Effector CD4-positive, alpha-beta T cell (primary cell): ENCODE results near the gene GSG1L. TPM values are rescaled to one million over a fixed set of nuclear protein-coding genes. Genes with fewer than 3 reads are reported as not detected.

Source experiments
- DNase-seq: peaks from one replicate; pipeline ENCODE4 v3.0.0-alpha.2; 2020
- total RNA-seq: gene quantifications from one replicate; lab custom pipeline; 2026; lab: John Stamatoyannopoulos, UW

The GSG1L gene
- total RNA-seq: not detected

DNA sequence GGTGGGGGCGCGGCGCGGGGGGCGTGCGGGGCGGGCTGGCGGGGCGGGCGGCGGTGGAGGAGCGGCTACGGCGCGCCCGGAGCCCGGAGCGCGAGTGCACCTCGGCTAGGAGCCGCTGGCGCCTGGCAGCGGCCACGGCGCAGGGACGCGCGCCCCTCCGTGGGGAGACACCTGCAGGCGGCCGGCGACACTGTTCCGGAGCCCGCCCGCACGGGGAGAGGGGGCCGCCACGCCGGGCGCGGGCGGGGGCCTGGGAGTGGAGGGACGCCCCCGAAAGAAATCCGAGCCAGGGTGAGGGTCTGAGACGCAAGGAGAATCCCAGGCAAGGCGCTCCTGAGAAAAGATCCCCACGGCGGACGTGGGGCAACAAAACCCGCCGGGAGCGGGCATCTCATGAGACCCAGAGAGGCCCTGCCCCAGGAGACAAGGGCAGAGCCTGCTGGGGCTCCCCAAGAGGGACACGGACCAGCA is at the start of gene GSG1L:
Gene GSG1L (minus strand): TSS at position 124 of the 471 bp plus-strand sequence. CDS start 290 bp downstream, outside the sequence.
- no peak for DNase-seq

DNA sequence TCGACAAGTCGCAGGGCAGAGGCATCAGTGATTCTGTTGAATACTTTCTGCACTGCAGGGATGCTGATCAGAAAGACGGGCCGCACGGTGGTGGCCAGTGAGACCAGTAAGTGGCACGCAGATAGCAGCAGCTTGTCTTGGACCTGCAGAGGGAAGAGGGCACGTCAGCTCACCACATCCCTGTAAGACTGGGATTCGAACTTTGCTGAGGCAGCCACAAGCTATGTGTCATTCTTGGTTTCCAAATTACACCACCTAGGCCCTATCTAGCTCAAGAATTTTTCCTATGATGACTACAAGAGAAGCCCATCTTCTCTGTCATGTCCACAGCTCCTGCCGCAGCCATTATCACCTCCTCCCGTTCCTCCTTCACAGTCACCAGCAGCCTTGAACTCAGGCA is 49.4 kb upstream of the GSG1L start:
- DNase-seq: no peak

DNA sequence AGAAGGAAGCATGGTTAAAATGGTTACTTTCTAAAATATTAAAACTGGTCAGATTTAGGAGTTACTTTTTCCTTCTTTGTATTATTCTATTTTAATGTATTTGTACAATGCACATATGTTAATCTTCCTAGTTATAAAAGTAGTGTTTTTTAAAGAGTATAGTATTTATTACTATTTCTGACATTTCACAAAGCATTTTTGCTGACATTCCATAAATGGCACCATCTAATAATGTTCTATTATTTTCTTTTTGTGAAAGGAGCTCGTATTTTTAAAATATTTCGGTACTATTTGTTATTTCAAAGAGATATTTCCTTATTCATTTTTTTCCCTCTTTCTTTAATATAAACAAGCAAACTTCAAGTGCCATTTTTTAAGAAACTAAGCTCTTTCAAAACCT is 47.5 kb upstream of the GSG1L start:
- DNase-seq: no peak

DNA sequence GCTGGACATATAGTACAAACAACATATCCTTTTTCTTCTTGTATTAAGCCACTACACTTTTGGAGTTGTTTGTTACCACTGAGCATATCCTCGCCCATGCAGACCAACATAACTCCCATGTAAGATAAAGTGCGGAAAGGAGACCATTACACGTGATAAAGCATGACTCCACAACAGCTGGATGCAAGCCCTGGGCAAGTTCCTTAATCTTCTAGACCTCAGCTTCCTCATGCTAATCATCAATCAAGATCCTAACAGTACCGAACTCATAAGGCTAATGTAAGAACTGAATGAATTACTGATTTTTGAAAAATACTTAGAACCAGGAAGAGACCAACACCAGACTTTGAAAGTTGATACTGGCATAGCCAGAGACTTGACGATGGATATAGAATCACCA is 47.0 kb upstream of the GSG1L start:
- no peak for DNase-seq

DNA sequence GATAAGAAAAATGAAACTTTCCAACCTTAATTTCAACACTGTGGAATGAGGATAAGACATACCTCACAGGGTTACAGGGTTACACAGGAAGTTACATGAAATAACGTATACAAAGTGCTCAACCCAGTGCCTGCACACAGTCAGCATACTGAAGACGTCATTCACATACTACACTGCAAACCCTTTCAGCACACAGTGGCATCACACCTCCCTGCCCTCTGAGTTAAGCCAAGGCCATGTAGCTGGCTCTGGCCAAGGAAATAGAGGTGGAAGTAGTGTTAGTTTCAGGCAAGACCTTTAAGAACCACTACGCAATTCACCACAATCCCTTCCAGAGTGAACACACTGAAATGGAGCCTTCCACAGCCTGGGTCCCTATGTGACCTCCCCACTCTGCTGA is 46.6 kb upstream of the GSG1L start:
- no peak for DNase-seq

DNA sequence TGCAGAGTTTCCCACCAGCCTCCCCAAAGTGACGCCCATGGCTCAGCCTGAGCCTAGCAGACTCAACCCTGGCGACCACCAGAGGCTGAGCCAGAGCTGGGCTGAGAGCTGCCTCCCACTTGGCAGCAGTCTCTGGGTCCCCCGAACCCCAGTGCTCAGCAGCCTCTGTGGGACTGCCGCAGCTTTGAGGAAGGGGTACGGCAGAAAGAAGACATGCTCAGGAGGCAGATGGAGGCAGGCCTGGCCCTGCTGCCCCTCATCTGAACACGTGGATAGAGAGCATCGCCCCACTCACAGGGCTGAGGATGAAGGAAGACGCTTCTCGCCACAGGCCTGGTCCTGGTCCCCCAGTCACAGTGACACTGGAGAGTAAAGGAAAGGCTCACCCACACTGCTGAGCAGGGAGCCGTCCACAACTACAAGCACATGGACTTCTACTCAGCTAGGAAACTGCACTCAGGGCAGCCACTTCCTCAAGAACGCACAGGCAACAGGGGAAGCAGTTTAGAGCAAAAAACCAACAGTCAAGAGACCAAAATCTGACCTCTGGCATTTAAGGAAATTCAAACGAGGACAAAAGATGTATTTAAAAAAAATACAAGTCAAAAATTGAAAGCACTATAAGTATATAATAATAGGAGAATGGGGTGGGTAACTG is 45.2 kb upstream of the GSG1L start:
- DNase-seq: no peak

DNA sequence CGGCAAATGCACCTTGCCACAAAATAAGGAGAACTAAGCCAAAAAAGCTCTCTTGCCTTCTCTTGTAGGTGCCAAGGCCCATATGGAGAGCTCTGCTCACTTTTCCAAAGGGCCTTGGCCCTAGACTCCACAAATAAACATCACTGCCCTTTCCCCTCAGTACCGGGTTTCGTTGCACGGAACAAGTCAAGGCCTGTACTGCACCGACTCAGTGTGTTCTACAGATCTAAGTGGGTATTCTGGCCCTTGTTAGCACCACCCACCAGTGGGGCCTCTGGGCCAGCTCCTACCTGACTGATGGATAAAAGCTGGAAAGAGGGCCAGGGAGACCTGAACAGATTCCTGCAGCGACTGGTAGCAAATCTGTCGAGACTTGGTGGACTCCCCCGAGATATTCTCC is 43.7 kb upstream of the GSG1L start:
- DNase-seq: no peak

DNA sequence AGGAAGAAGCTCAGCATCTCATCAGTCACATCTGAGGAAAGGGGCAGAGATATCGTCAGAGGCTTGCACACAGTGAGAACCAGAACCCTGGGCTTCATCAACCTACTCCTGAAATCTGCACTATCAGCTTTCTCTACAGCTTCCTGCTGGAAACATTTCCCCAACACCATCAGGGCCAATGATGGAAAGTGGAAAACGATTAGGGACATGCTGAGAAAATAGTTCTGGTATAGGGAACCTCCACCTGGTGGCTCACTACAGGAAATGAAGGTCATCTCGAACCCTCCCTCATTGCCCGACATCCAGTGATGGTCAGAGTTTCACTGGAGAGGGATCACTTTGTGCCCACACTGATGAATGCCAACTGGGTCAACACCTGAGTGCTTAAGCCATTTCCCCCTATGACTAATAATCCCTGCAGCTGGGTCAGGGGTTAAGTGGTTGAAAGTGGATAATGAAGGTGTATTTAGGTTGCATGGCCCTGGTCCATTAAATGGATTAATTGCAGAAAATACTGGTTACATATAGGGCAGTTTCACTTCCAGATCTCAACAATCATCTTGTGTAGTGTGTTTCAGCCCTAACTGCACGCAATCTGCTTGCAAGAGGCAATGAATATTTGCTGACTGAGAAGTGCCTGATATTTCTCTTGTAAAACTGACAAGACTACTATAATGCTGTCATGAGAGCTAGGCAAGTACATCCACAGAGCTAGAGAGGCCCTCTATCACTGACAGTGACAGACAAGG is 43.1 kb upstream of the GSG1L start:
- DNase-seq: no peak

DNA sequence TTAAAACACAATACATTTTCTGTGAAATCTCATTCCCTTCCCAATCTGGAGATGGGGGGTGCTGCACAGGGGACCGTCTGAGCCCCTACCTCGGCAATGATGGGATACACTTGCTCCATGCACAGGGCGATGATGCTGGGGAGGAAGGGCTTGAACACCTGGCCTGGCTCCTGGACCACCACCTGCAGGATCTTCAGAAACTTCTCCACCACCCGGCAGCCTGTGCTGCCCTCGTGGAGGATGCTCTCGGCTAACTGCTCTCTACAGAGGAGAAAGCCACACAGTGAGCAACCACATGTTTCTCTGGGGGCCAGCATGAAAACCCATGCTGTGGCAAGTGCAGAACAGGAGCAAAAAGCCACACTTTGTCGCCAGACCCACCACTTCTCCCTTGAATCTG is 42.4 kb upstream of the GSG1L start:
- DNase-seq: no peak

DNA sequence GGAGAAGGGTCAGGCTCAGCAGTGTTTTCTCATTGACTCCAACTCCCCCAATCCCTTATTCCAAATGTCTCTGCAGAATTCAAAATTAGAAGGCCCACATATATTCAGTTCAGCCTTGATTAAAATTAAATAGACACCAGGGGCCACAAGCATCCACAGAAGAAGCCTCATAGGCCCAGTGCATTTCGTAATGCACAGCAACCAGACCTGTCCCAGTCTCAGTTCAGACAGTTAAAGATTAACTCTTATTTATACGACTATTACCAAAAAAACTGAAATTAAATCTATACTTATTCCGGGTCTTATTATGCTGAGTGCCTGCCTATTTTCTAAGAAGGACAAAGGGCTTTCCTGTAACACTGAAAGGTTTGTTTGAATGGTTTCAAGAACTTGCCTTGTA is 41.8 kb upstream of the GSG1L start:
- DNase-seq: no peak

DNA sequence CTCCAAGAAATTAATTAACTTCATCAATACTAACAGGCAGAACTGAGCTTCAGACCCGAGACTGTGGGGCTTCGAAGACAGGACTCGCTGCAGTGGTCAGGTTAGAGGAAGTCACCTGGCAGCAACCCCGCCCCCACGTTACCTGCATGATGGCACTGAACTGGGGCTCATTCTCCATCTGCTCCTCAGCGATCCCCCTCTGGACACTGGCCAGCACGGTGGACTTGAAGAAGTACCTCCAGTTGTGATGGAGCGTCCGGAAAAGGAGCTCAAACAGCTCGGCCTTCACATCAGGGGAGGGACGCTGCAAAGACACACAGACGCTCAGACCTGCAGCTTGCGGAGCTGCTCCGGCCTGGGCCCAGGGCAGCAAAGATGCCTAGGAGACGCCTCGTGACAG is 40.9 kb upstream of the GSG1L start:
- no peak for DNase-seq

DNA sequence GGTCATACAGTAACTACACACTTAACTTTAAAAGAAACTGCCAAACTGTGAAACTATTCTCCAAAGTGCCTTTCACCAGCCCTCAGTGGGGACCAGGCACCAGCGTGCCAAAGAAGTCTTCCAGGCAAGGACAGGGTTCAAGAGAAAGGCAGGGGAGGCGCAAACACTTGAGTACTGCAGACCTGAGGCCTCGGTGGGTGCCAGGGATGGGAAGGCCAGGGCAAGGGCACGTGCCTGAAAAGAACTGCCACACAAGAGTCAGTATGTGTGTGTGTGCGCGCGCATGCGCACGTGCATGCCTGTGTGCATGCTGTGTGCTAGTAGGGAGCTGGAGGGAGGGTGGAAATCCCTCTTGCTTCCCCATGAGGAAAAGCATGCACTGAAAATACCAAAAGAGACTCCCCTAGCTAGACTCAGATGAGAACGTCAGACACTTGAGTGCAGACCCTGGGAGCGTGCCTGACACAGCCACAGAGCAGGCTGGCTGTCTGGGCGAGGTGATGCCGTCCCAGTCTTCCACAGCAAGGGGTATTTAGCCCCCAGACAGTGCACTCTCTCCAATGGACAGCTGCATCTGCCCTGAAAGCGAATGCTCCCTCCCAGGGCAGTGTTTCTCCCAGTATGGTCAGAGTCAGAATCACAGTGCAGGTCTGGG is 40.1 kb upstream of the GSG1L start:
- no peak for DNase-seq

DNA sequence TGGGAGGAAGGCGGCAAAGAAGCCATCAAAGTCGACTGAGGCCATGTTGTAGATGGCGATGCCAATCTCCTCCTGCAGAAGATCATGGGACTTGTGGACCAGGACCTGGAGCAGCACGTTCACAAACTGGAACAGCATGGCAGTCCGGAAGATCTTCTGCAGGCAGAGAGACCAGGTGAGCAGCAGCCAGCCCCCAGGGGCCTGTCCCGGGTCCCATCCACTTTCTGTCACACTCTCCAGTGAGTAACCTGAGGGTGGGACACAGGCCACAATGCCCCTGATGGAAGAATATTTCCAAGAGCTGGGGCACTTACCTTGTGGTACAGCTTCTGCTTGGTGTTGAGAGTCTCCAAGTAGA is 38.0 kb upstream of the GSG1L start:
- no peak for DNase-seq

DNA sequence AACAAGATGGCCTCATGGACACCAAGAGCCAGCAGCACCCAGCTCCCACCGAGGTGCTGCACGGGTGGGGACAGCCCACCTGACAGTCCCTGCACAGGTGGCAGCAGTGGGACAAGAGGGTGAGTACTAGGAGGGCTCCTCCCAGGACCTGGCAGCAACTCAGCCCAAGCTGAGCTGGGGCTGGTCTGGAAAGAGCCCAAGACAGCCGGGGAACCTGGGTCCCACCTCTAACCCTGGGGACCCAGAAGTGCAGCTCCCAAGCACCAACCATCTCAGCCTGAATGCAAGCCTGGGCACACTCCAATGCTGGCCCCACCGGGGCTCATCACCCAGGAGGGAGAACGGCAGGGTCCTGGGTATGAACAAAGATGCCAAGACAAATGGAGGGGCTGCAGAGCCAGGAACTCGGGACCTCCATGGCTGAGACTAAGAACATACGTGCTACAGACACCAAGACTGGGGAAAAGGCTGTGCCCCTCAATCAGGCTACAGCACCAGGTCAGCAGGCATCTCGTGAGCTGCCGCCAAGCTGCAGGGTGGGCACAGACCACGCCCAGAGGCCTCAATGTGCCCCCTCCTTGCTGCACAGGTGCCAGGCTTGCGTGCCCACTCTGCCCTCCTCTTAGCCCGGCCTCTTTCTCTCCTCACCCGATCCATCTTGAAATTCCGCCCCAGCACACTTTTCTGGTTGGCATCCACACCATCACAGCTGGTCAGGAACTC is 37.5 kb upstream of the GSG1L start:
- DNase-seq: no peak

DNA sequence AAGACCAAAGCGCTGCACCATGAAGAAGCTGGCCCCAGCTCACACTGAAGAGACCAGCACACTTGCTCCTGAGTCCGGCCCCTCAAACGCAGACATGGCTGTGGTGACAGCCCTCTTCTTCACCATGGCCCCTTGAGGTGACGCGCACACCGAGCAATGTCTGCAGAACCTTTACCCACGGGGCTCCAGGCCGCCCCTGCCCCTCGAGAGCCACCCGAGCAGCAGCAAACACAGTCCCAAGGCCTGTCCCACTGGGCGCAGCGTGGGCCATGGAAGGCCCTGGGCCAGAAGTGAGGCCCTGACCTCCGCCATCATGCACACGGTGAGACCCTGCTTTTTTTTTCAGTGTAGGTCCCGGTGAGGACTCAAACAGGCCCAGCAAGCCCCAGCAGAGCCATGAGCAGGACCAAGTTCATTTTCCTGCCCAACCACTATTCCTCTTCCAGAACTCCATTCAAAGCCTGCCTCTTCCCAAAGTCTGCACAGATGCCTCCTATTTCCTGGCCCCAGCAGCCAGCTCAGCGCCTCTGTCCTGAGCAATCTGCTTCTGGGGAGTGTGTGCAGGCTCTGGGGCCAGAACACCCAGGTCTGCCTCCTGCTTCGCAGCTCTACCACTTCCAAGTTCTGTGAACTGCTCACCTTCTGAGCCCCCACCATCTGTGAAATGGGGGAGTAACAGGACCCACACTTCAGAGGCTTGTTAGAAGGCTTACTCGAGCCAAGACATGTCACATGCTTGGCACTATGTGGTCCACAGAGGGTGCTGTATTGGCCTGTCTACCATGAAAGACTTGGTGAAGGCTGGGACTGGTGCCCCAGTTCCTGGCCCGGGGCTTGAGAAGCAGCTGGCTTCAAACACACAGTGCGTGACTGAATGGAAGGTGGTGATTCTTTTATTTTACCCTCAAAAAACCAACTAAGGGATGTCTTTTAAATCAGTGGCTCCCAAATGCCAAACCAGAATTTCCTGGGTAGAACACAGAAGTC is 35.7 kb upstream of the GSG1L start:
- no peak for DNase-seq

DNA sequence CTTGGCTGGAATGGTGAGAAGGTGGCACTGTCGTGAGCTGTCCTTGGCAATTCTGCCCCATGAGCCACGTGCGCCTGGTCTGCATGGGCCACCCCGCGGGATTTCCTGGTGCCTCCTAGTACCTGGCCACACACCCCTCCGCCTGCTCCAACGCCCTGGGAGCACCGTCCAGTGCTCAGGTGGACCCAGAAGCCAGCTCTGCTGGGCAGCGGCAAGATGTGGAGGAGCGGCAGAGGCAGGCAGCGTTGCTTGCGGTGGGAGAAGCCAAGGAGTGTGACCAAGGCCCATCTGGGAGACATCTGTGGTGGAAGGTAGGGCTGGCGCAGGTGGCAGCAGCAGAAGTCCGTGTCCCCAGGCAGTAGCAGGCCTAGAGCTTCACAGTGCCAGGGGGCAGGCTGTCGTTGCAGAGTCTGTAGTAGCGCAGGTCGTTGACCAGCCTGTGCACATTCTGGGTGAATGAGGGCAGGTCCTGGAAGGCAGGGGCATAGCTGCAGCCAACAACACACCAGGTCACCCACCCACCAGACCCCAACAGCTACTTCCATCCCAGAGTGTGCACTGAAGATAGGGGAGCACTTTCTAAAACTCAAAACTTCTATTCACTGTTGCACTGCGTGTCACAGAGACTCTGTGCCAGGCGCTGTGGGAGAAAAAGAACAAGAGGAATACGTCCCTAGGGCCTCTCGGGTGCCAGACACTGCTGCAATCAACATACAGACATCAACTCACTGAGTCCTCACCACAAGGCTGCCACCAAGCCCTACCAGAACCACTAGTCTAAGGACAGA is 34.9 kb upstream of the GSG1L start:
- no peak for DNase-seq

DNA sequence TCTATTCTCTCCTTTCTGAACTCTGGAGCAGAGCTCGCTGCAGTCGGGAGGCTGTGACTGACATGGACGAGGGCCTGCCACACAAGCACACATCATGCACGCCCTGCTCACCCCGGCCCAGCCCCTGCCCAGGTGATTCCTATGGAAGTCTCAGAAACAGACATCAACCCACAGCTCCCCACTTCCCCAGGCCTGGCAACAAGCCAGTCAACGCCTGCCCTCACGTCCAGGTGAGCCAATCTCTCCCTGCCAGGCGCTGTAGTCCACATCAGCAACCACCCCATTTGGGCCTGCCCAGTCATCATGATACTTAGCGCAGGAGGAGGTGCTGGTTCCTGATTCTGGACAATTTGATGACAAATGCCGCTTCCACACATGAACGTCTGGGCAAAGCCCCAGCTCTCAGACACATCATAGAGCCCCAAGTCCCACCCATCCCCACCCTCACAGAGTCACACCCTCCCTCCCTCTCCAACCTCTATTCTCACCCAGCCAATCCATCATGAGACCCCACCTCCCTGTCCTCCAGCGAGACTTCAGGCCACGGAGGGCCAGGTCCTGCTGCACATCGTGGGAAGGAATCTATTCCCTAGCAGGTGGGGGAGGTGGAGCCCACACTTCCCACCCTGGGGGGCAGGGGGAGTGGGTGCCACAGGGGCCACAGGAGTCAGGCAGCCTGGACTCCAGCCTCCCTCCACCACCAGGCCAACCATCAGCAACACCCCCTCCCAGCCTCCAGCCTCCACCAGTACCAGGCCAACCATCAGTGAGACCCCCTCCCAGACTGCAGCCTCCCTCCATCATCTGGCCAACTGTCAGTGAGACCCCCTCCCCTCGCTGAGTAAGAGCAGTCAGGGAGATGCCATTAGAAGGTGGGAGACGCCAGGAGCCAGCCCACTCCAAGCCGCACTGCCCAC is 33.7 kb upstream of the GSG1L start:
- DNase-seq: no peak

DNA sequence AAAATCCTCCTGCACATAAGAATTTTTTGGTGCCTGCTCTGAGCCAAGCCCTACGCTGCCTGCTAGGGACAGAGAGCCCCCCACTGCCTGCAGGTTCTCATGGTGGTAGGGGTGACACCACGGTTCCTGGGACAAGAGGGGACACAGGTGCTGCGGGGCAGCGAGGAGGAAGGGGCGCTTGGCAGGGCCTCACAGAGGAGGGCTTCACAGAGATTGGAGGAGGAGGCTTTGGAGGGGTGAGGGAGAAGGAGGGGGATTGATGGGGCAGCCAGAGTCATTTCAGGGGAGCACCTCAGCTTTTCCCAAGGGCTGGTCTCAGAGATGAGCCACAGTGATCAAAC is 29.8 kb upstream of the GSG1L start:
- DNase-seq: no peak

DNA sequence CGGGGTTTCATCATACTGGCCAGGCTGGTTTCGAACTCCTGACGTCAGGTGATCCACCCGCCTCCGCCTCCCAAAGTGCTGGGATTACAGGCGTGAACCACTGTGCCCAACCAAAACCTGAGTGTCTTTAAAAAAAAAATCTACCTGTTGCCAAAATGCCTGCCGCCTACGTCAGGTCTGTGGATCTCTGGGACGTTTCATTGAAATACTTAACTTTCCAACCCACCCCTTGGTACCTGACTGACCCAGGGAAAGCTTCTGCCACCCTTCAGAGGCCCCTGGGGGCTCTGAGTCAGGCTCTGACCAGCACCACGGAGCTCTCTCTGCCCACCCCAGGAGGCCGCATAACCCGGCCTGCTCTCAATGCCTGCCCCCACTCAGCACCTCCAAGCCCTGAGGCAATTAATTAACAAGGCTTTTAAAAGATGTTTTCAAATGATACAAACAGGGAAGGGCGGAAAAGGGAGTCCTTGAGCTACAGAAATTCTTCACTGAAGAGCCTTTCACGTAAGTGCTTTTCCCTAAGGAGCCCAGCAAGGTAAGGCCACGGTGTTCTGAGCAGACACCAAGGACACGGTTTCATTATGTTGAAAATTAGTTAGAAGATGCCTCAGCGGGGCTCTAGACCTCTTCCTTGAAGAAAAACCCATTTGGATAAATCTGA is 29.3 kb upstream of the GSG1L start:
- DNase-seq: no peak

DNA sequence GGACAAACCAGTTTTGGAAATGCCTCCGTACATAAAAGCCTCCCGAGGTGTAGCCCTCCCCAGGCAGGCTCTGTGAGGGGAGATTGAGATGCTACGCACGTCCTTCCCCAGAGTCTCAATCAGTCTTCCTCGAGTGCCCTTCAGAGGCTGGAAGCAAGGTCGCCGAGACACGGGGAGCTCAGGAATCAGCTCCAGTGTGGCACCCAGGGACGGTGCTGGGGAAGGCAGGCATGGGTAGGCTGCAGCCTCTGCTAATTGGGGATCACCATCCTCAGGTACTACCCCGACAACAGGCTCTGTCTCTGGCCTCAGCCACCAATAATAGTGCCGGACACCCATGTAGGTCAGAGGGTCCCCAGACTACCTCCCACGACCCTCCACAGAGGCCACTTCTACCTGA is 28.1 kb upstream of the GSG1L start:
- no peak for DNase-seq
